ENCODE measurements around the gene KDM1A.

KDM1A gene

GRCh38 chr1:23114424-23115079 lies 95.3 kb downstream of the KDM1A start:
- DNase-seq: no peak

GRCh38 chr1:23116216-23116836 lies 97.1 kb downstream of the KDM1A start:
- no peak for DNase-seq

GRCh38 chr1:23116921-23117699 lies 97.8 kb downstream of the KDM1A start:
- DNase-seq: no peak

GRCh38 chr1:23118407-23118806 lies 99.1 kb downstream of the KDM1A start:
- DNase-seq: no peak

GRCh38 chr1:23118957-23119792 lies 99.9 kb downstream of the KDM1A start:
- DNase-seq: peak; percentile 36

GRCh38 chr1:23120383-23120782 lies 101.1 kb downstream of the KDM1A start:
- no peak for DNase-seq

- no peak for DNase-seq
These were observed 102.9 kb downstream of the KDM1A start for GRCh38 chr1:23122023-23122748.

- DNase-seq: no peak
These were observed 103.5 kb downstream of the KDM1A start for GRCh38 chr1:23122796-23123195.

GRCh38 chr1:23123528-23123927 lies 104.3 kb downstream of the KDM1A start:
- no peak for DNase-seq

GRCh38 chr1:23124259-23125026 lies 105.2 kb downstream of the KDM1A start:
- no peak for DNase-seq

- DNase-seq: no peak
These were observed 106.2 kb downstream of the KDM1A start for GRCh38 chr1:23125489-23125888.

- DNase-seq: no peak
These were observed 106.9 kb downstream of the KDM1A start for GRCh38 chr1:23126200-23126599.

- DNase-seq: no peak
These were observed 107.5 kb downstream of the KDM1A start for GRCh38 chr1:23126801-23127200.

- no peak for DNase-seq
These were observed 110.6 kb downstream of the KDM1A start for GRCh38 chr1:23129846-23130245.

GRCh38 chr1:23132033-23132432 lies 112.8 kb downstream of the KDM1A start:
- no peak for DNase-seq
